C4-2B (cell line): ENCODE measurements around the gene HMBS.

ENCODE experiments used
- H3K27ac ChIP-seq: fragments of 450-650 bp; 2 replicates; pipeline ENCODE4 v1.5.1; 2017
- ZFX ChIP-seq: fragments of 450-650 bp; IDR thresholded peaks from 2 replicates; pipeline ENCODE4 v1.6.1; 2017
- TF ChIP-seq, protein P1 (sequence below): fragments of 450-650 bp; conservative IDR thresholded peaks from 2 replicates; pipeline ENCODE4 v1.5.1; 2017; ENCODE audit warnings: mild to moderate bottlenecking

HMBS gene

DNA sequence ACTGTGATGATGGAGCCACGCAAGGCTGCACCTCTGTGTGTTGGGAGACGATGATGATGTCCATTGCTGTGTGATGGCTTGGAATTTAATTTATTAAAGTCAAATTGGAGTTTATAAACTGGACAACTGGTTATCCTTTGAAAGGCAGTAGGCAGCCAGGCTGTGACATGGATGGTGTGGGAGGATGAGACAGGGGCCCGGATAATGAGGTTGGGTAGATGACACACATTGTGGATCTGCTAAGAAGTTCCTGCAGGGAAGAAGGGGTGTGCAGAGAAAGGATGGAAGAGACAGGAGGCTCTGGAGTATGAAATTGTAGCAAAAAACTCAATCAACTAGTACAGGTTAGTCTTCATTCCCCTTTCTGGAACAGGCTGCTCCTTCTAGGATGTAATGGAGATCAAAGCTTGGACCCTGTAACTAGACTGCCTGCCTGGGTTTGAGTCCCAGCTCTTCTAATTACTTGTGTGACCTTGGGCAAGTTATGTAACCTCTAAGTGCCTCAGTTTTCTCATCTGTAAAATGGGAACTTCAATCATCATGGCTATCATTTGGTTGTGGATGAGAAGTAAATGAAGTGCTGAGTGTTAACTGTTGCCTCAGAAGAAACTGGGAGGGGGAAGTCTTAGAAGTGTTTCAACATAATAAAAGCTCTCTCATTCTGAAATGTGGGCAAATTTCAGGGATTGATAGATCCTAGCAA is 32.5 kb downstream of the HMBS start:
- H3K27ac ChIP-seq = no peak overlapping the region
- no peak for TF ChIP-seq ZFX
- TF ChIP-seq, protein P1, sequence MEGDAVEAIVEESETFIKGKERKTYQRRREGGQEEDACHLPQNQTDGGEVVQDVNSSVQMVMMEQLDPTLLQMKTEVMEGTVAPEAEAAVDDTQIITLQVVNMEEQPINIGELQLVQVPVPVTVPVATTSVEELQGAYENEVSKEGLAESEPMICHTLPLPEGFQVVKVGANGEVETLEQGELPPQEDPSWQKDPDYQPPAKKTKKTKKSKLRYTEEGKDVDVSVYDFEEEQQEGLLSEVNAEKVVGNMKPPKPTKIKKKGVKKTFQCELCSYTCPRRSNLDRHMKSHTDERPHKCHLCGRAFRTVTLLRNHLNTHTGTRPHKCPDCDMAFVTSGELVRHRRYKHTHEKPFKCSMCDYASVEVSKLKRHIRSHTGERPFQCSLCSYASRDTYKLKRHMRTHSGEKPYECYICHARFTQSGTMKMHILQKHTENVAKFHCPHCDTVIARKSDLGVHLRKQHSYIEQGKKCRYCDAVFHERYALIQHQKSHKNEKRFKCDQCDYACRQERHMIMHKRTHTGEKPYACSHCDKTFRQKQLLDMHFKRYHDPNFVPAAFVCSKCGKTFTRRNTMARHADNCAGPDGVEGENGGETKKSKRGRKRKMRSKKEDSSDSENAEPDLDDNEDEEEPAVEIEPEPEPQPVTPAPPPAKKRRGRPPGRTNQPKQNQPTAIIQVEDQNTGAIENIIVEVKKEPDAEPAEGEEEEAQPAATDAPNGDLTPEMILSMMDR = no peak

DNA sequence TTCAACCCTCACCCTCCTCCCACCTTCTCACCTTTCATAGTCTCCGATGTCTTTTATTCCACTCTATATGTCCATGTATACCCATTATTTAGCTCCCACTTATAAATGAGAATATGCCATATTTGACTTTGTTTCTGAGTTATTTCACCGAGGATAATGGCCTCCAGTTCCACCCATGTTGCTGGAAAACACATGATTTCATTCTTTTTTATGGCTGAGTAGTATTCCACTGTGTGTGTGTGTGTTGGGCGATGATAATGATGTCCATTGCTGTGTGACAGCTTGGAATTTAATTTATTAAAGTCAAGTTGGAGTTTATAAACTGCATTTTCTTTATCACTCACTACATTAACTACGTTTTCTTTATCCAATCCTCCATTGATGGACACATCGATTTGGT is 33.5 kb downstream of the HMBS start:
- no peak overlapping the region for H3K27ac ChIP-seq
- TF ChIP-seq, protein P1 = no peak
- no peak for TF ChIP-seq ZFX

DNA sequence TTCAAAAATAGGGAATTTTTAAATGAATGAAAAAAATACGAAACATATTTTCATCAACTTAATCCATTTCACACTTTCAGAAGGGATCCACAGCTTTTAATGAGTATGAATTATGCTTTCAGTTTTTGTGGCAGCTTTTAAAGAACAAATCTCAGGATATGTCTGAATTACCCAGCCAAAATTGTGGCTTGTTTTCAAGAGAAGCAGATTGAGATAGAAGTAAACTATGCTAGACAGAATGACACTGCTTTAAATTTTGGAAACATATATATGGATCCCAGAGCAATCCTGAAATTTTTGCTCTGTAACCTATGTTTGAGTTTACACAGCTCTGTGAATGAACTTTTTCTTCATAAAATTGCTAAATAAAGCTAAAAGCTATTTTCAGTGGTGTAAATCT is 34.3 kb downstream of the HMBS start:
- no peak overlapping the region for H3K27ac ChIP-seq
- TF ChIP-seq ZFX = no peak
- TF ChIP-seq, protein P1 = no peak

DNA sequence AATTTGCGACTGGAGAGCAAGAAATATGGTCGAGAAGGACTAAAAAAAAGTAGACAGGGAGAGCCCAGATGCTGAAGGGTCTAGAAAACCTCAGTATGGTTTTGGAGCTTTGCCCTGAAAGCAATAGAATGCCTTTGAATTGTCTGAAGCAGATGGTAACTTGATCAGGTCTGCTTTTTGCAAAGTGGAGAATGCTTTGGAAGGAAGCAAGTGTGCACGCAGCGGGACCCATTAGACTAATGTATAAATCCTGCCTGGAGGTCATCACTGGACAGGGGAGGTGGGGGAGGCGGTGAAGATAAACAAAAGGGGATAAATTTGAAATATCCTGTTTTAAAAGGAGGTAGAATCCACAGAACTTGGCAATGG is 35.9 kb downstream of the HMBS start:
- TF ChIP-seq, protein P1 = no peak
- TF ChIP-seq ZFX = no peak
- peak overlapping the region; percentile 78 for H3K27ac ChIP-seq

DNA sequence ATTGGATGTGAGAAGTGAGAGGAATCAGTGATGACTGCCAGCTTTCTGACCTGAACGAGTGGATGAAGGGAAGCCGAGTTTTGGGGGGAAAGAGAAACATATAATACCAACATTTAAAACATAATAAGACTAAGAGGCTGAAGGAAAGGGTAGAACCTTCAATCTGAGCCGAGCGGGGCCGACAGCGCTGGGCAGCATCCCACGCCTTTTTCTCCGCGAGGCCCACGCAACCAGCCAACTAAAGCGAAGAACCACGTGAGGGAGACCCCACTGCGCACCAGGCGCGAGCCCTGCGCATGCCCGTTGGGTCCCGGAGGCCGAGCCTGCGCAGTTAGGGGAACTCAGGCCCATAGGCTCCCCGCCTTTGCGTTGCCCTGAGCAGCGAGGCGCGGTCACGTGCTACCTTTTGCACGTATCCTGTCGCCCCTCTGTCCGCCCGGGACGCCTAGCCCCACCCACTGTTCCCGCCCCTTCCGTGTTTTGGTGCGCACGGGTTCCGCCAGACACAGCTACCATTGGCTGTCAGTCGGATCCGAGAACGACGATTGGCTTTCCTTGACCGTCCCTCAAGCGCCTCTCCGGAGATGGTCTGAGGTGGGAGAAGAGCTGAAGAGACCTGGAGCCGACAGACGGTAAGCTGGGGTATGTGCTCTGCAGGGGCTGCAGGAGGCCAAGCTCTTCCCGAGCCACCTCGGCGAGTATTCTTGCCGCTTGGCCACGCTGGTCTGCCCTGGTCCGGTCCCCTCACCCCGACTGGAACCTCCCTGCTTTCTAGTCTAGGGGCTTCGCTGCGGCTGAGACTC is 36.5 kb downstream of the HMBS start, which contains the start of gene HINFP:
Gene HINFP (plus strand): TSS at position 573 of the 803 bp plus-strand sequence. CDS start 5,365 bp downstream, outside the sequence.
- H3K27ac ChIP-seq = peak within 1 kb of the TSS; percentile 78
- no peak for TF ChIP-seq ZFX
- TF ChIP-seq, protein P1 = no peak

DNA sequence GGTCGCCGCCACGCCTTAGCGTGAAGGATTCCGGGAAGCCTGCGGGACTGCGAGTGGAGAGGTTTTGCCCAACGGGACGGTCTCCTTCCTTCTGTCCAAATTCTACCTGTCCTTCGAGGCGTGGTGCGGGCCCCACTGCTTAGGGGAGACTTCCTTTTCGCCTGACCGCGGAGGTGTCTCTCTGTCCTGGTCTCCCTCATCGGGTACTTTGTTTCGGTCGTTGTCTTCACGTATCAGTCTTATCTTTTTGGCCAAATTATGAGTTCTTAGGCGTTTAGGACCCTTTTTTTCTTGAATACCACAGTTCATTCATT is 37.1 kb downstream of the HMBS start:
- H3K27ac ChIP-seq = peak overlapping the region; percentile 78
- no peak for TF ChIP-seq ZFX
- TF ChIP-seq, protein P1 = no peak

DNA sequence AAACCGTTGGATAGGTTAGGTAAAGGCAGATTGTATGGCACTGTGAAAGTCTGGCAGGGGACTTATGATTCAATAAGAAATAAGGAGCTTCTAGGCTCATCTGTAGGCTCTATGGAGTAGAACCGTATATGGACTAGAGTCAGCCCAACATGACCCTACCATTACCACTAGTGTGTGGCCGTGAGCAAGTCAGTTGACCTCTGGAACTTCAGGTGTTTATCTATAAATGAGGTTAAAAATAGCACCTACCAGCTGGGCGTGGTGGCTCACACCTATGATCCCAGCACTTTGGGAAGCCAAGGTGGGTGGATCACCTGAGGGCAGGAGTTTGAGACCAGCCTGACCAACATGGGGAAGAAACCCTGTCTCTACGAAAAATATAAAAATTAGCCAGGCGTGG is 41.1 kb downstream of the HMBS start:
- TF ChIP-seq, protein P1 = no peak
- TF ChIP-seq ZFX = no peak
- no peak overlapping the region for H3K27ac ChIP-seq
